DMS79 treated with DMSO at 0.1 percent for 48 hours (cell line): ENCODE results near the gene GALNT2.

Source experiments
- DNase-seq: peaks from one replicate; lab custom pipeline; 2025; lab: John Stamatoyannopoulos, UW

Gene GALNT2

GRCh38 chr1:230129341-230129740 lies 62.3 kb downstream of the GALNT2 start:
- no peak for DNase-seq

DNA sequence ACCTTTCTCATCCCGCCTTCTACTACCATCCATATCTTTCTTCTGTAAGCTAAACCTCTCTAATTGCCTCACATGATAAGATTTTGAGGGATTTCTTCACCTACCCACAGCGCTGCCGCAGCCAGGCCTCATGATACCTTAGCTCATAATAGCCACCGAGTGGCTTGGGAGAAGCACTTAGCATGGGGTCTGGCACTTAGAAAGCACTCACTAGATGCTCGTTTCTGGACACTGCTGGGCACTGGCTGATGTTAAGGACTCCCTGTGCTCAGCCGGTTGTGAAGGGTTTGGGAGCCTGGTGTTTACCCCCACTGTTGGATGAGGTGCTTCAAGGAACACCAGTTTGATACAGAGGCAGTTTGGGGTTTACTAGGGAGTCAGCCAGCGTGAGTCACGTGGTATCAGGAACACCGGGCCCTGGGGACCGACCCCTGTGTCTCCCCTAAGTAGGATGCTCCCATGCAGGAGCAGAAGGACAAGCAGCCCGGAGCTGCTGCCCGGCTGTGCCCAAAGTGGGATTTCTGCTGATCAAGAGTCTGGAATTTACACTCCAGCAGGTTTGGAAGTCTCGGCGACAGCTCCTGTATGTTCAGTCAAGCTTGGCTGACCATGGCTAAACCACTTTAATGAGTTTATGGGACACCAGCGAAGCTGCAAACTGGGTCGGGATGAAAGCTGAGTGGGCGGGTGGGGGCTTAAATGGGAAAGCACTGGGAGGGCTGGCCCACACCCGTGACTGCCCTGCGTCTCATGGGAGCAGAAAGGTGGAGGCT lies 63.3 kb downstream of the GALNT2 start:
- DNase-seq, result peak; percentile 85

DNA sequence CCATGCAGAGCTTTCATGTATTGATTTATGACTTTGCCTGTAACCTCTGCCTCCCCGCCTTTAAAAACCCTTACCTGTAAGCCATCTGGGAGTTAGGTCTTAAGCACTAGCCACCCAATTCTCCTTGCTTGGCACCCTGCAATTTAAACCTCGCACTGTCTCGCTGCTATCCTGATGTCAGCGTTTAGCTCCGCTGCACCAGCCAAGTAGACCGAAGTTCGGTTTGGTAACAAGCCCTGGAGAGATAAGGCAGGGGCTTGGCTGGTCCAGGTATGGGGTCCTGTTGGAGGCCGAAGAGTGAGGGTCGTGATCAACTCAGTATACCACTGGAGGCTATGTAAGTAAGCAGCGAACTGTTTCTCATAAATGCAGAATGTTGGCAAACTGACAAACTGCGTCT lies 64.4 kb downstream of the GALNT2 start:
- DNase-seq, result no peak

- DNase-seq, result no peak
Measured at GRCh38 chr1:230132758-230133157, 65.7 kb downstream of the GALNT2 start.

DNA sequence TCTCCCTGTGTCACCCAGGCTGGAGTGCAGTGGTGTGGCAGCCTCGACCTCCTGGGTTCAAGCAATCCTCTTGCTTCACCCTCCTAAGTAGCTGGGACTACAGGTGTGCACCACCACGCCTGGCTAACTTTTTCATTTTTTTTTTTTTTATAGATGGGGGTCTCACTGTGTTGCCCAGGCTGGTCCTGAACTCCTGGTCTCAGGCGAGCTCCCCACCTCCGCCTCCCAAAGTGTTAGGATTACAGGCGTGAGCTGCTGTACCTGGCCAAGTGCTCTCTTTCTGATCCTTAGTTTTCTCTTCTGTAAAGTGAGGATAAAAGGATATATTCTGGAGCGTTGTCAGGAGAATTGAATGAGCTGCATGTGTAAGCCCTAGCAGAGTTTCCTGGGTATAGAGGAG lies 68.7 kb downstream of the GALNT2 start:
- DNase-seq, result no peak

DNA sequence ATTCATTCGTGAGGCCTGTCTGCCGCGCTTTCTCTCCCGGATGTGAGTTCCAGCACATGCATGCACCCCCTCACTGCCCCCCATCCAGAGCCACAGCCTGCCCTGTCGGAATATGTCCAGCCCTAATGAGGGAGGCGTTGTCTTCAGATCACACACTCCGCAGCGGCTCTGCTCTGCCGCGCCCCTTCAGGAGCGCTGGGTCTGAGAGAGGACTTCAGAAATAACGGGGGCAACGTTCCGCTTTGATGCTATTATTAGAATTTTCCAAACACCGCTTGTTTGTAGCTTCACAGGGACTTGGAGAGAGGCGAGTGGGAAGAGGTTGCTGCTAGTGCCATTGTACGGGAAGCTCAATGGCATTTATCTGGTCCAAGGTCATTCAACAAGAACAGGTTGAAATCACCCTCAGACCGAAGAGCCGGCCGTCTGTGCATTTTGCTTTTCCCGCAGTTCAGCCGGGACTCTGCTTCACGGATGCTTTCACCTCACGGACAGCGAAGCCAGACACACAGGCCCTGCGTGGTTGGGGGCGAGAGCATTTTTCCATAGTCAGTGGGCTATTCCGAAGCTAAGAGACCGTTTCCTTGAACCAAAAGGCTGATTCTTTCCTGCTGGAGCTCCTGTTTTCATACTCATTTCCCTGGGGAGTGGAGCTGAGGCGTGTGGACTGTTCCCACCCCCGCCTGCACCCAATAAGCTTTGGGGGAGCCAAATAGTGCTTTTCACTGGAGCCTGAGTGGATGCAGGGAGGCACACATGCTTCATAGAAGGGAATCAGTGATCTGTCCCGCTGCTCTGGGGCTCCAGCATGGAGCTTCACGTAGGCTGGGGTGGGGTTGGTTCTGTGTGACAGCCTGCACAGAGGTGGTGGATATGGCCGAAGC lies 69.7 kb downstream of the GALNT2 start:
- no peak for DNase-seq

DNA sequence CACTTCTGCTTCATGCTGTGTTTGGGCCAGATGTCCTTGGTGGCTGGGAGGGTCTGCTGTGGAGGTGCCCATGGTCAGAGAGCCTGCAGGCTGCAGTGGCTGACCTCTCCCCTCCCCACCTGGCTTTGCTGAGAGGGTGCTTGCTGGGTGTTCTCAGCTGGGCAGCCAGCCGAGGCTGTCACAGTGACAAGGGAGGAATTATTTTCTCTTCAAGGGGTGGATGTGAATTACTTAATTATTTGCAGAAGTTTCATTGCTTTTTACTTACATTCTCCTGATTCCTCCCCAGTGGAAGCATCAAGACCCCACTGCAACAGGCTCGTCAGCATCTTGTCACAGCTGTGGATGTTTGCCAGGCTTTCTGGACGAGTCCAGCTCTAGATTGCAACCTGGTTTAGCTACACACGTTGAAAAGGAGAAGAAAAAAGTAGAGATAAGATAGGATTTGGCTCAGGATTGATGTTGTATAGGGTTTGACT lies 70.3 kb downstream of the GALNT2 start:
- no peak for DNase-seq

DNA sequence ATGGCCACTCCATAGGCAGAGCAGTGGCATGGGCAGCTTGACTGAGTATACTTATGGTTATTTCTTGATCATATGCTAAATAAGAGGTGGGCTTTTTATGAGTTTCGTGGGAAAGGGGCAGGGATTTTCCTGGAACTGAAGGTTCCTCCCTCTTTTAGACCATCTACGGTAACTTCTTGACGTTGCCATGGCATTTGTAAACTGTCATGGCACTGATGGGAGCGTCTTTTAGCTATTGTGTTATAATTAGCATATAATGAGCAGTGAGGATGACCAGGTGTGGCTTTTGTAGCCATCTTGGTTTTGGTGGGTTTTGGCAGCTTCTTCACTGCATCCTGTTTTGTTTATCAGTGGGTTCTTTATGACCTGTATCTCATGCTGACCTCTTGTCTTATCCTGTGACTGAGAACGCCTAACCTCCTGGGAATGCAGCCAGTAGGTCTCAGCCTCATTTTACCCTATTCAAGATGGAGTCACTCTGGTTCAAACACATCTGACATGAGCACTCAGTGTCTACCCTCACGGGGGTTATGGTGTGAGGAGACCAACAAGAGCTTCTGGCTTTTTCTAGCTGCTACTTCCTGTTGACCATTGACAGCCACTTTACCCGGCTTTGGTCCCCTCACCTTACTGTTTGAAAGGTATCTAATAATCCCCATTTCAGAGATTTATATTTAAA lies 71.7 kb downstream of the GALNT2 start:
- no peak for DNase-seq

DNA sequence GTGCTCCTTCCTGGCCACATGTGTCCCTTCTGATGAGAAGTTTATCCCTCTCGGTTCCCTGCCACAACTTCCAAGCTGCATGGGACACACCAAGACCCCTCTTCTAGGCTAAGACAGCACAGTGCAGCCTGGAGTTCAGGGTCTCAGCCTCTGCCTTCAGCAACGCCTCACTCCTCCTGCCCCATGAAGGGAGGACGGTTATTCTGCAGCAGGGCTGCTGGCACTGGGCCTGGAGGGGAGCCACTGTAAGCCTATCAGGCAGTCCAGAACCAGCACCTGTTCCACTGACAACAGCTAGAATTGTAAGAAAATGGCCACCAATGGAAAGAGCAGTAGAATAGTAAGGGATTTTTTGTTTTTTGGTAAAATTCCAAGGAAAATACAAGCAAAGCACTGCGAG lies 72.3 kb downstream of the GALNT2 start:
- DNase-seq, result no peak

GRCh38 chr1:230139741-230140140 lies 72.7 kb downstream of the GALNT2 start:
- DNase-seq, result no peak

DNA sequence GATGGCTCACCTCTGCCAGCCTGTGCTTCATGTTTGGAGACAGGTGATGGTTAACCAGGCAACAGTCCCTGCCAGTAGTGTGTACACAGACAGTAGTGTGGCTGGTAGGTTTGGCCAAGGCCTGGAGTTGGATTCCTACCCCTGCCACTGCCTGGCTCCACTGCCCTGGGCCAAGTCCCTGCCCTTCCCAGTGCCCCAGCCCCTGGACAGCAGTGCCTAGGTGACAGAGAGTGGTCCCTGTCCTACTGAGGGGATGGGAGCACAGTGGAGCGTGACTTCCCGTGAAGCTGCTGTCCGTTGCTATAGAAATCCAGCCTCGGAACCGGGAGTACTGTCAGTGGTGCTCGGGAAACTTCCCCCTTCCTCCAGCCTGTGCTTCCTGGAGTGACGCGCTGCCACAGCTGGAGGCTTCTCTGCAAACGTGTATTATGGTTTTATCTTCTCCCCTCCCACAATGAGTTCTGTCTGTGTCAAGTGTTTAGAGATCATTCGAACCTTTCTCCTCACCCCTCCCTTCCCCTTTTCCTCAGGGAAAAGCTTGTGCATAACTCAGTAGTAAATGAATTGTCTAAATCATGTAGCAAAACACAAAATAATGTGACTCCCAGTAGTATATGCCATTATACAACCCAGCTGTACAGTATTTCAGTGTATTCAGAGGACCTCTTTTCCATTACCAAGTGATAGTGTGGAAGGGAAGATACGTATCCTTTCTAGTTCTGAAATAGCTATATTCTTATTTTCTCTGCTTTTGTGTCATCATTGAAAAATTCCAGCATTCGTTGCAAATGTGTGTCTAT lies 73.4 kb downstream of the GALNT2 start:
- no peak for DNase-seq

- DNase-seq, result no peak
Measured at GRCh38 chr1:230141021-230141648, 74.1 kb downstream of the GALNT2 start.

- DNase-seq, result no peak
Measured at GRCh38 chr1:230141797-230142607, 75.0 kb downstream of the GALNT2 start.

- no peak for DNase-seq
Measured at GRCh38 chr1:230142608-230143210, 75.7 kb downstream of the GALNT2 start.

DNA sequence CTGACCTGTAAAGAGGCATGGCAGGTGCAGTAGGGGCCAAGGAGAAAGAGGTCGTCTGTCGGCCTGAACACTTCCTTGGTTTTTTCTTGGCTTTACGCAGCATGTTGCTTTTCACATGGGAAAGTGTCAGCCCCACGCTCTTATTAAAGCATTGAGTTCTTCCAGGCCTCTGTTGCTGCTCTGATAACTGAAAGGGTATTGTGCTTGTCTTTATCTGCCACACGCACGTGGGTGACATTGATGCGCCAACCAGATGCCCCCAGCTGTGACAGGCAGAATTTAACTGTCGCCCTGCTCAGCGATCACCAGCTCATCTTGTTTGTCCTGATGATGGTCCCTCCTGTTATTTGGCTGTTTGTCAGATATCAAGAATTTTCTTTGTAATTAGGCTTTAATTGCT lies 76.5 kb downstream of the GALNT2 start:
- no peak for DNase-seq

DNA sequence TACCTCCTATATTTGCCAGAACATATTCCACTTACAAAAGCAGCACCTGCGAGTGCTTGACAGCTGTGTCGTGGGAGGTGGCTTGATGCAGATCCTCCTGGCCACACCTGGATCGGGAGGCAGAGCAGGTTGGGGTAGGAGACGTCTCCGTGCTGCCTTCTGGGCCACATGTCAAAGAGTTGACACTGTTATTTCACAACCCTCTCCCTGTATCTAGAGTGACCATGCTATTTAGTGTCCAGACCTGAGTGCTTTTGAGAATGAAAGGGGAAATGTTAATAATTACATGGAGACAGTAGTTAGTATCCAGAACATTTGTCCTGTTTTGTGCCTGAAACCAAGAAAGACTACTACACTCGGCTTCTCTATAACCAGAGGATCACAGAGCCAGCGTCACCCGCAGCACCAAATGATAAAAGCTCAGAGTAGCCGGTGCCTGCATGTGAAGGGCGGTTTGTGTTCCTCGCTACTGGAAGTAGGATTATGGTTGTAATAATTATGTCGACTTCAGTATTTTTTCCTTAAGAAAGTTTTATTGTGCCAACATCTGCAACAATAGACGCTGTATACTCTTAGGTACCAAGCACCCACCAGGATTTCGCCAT lies 77.1 kb downstream of the GALNT2 start:
- no peak for DNase-seq

- no peak for DNase-seq
Measured at GRCh38 chr1:230144758-230145504, 77.9 kb downstream of the GALNT2 start.

GRCh38 chr1:230145505-230145899 lies 78.5 kb downstream of the GALNT2 start:
- no peak for DNase-seq

DNA sequence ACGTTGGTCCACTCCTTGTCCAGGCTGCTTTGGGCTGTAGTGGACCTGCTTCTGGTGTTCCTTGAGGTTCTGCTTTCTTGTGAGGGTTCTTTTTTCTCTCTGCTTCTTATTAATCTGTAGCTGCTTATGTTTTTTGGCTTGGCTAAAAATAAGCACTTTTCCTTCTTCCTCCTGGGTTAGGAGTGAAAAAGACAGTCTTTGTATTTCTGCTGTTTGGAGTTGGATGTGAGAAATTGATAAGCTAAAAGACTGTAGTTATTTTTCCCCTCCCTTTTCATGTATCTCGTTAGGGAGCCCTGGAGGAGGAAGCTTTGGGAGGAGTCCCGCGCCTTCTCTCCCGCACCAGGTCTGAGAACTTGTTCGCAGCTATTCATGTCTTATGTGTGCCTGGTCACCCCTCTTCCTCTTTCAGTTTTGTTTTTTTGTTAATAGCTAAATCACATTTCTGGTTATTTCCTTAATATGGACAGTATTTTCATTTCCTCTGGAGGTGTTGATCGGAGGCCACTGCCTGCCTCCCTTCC lies 79.0 kb downstream of the GALNT2 start:
- DNase-seq, result no peak
